ENCODE results near the gene CKMT1B.
"Not testable (repeated sequence)": the region's sequence is repeated elsewhere in the genome, so short reads cannot be mapped to it uniquely, and the experiment has no call there.

CKMT1B gene

DNA sequence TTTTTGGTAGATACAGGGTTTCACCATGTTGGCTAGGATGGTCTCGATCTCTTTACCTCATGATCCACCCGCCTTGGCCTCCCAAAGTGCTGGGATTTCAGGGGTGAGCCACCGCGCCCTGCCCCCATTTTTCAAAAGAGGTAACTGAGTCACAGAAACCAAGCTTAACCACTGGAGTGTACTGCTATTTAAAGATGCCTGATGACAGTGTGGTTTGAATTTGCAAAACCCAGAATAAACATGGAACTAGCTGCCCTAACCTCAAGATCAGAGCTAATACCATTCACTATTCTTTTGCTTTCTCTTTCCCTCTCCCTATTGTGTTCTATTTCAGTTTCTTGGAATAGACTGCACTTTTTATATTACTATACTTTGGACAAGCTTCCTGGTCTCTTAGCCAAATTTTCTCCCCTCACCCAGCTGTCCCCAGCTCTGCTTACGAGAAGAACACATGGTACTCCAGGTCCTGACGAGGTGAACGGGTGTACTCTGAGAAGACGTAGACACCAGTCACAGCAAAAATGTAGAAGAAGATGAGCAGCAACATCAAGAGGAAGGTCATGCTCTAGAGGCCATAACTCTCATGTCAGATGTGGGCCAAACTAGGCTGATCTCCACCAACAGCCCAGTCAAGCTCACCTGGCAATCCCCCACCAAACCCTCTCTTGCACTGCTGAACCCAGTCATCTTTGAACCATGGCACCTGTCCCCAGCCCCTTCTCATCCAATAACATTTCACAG lies 44.8 kb downstream of the CKMT1B start:
- not testable (repeated sequence) for H3K4me3 ChIP-seq (ENCODE audit: low read depth, low read length)

All from iPS-11a (cell line).